ENCODE data around the gene MBNL1. TPM values are rescaled to one million over a fixed set of nuclear protein-coding genes. Genes with fewer than 3 reads are reported as not detected.

The MBNL1 gene
- total and polyA plus RNA-seq, 2 of the 13 experiments (the other 11 are each of a cell fraction or from before 2014, with no cell fraction given), result 27.1 to 55.4 TPM

DNA sequence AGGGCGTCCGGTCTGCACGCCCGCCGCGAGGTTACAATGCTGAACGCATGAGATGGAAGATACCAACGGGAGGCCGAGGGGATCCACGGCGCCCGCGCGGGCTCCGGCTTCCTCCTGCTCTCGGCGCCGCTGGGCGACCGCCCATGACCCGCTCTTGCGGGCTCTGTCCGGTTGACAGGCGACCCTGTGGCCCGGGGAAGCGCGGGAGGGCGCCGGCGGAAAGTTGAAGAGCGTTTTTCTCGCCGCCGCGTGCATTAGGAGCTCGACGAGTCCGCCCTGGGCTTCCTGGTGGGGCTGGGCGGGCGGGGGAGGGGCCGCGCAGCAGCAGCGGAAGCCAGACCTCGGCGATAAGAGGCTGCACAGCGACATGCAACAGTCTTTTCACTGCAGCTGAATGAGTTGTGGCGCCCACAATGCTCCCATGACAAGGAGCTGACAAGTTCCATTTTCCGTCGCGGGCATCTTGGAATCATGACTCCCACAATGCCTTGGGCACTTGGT lies at the start of gene MBNL1 (continued):
- TF ChIP-seq, protein P1, sequence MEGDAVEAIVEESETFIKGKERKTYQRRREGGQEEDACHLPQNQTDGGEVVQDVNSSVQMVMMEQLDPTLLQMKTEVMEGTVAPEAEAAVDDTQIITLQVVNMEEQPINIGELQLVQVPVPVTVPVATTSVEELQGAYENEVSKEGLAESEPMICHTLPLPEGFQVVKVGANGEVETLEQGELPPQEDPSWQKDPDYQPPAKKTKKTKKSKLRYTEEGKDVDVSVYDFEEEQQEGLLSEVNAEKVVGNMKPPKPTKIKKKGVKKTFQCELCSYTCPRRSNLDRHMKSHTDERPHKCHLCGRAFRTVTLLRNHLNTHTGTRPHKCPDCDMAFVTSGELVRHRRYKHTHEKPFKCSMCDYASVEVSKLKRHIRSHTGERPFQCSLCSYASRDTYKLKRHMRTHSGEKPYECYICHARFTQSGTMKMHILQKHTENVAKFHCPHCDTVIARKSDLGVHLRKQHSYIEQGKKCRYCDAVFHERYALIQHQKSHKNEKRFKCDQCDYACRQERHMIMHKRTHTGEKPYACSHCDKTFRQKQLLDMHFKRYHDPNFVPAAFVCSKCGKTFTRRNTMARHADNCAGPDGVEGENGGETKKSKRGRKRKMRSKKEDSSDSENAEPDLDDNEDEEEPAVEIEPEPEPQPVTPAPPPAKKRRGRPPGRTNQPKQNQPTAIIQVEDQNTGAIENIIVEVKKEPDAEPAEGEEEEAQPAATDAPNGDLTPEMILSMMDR (CRISPR knock-in tag; IDR thresholded peaks at IDR 0.05), result no peak
- TF ChIP-seq, protein P2, sequence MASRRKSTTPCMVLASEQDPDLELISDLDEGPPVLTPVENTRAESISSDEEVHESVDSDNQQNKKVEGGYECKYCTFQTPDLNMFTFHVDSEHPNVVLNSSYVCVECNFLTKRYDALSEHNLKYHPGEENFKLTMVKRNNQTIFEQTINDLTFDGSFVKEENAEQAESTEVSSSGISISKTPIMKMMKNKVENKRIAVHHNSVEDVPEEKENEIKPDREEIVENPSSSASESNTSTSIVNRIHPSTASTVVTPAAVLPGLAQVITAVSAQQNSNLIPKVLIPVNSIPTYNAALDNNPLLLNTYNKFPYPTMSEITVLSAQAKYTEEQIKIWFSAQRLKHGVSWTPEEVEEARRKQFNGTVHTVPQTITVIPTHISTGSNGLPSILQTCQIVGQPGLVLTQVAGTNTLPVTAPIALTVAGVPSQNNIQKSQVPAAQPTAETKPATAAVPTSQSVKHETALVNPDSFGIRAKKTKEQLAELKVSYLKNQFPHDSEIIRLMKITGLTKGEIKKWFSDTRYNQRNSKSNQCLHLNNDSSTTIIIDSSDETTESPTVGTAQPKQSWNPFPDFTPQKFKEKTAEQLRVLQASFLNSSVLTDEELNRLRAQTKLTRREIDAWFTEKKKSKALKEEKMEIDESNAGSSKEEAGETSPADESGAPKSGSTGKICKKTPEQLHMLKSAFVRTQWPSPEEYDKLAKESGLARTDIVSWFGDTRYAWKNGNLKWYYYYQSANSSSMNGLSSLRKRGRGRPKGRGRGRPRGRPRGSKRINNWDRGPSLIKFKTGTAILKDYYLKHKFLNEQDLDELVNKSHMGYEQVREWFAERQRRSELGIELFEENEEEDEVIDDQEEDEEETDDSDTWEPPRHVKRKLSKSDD (CRISPR knock-in tag; IDR thresholded peaks at IDR 0.05; ENCODE audit: low read depth), result no peak; the same call in 1 of the 2 replicates
- TF ChIP-seq ZNF597 (CRISPR knock-in tag; IDR thresholded peaks at IDR 0.05) (no peak), AGO2 (optimal IDR thresholded peaks at IDR 0.05; ENCODE audit: low read depth, low read length) (peak; percentile 1), HDAC6 (IDR thresholded peaks at IDR 0.05; ENCODE audit: low read depth, low read length) (no peak), ZNF138 (CRISPR knock-in tag; IDR thresholded peaks at IDR 0.05; ENCODE audit: low read depth) (no peak), ZNF704 (CRISPR knock-in tag; IDR thresholded peaks at IDR 0.05; ENCODE audit: borderline replicate concordance) (no peak; the same call in 1 of the 2 replicates), ZNF33A (CRISPR knock-in tag; IDR thresholded peaks at IDR 0.05; ENCODE audit: borderline replicate concordance) (no peak), ZNF337 (CRISPR knock-in tag; IDR thresholded peaks at IDR 0.05; ENCODE audit: borderline replicate concordance, low read depth) (peak; percentile 17; the same call in 1 of the 2 replicates), POLR2AphosphoS2 (IDR thresholded peaks at IDR 0.05; ENCODE audit: low read depth, low read length) (no peak; the same call in 1 of the 2 replicates), ZFP90 (CRISPR knock-in tag; IDR thresholded peaks at IDR 0.05; ENCODE audit: borderline replicate concordance) (peak; percentile 63; the same call in 1 of the 2 replicates), BRF2 (CRISPR knock-in tag; IDR thresholded peaks at IDR 0.05) (peak; percentile 78; the same call in 1 of the 2 replicates), TMF1 (CRISPR knock-in tag; IDR thresholded peaks at IDR 0.05; ENCODE audit: low read depth) (peak; percentile 53; the same call in 1 of the 2 replicates)
- TF ChIP-seq, protein P3, sequence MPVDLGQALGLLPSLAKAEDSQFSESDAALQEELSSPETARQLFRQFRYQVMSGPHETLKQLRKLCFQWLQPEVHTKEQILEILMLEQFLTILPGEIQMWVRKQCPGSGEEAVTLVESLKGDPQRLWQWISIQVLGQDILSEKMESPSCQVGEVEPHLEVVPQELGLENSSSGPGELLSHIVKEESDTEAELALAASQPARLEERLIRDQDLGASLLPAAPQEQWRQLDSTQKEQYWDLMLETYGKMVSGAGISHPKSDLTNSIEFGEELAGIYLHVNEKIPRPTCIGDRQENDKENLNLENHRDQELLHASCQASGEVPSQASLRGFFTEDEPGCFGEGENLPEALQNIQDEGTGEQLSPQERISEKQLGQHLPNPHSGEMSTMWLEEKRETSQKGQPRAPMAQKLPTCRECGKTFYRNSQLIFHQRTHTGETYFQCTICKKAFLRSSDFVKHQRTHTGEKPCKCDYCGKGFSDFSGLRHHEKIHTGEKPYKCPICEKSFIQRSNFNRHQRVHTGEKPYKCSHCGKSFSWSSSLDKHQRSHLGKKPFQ (CRISPR knock-in tag; IDR thresholded peaks at IDR 0.05; ENCODE audit: insufficient replicate concordance), result no peak
- TF ChIP-seq, protein P4, sequence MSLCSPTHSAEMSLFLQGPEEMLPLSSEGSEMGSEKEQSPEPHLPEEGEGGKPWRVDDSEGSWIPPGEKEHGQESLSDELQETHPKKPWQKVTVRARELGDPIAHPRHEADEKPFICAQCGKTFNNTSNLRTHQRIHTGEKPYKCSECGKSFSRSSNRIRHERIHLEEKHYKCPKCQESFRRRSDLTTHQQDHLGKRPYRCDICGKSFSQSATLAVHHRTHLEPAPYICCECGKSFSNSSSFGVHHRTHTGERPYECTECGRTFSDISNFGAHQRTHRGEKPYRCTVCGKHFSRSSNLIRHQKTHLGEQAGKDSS (CRISPR knock-in tag; IDR thresholded peaks at IDR 0.05; ENCODE audit: borderline replicate concordance, low read depth), result no peak
